GM04503 (cell line): ENCODE results near the gene DEPDC1B.
"Not testable (repeated sequence)": the region's sequence is repeated elsewhere in the genome, so short reads cannot be mapped to it uniquely, and the experiment has no call there.

ENCODE experiments used
- DNase-seq: peaks from one replicate; pipeline ENCODE4 v3.0.0-alpha.2; 2012; ENCODE audit warnings: low read depth

DEPDC1B gene

DNA sequence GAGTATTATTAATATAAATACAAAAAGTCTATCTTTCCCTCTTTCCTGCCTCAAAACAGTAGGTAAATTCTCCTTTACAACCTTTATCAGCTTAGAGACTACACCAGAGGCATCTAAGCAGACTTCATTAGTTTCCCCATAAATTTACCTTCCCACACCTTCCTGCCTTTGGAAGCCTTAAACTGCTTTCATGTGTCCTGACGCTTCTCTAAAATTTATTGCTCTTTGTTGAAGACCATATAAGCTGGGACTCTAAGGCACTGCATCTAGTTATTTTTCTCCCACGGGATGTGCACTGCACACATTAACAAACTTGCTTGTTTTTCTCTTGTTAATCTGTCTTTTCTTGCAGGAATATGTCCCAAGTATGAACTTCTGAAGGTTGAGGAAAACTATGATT lies 51.8 kb downstream of the DEPDC1B start:
- DNase-seq = no peak

GRCh38 chr5:60640901-60641300 lies 59.1 kb downstream of the DEPDC1B start:
- no peak for DNase-seq

- DNase-seq = no peak
Observed at GRCh38 chr5:60639544-60639943, 60.4 kb downstream of the DEPDC1B start.

- no peak for DNase-seq
Observed at GRCh38 chr5:60638300-60638699, 61.7 kb downstream of the DEPDC1B start.

GRCh38 chr5:60636644-60637043 lies 63.3 kb downstream of the DEPDC1B start:
- no peak for DNase-seq

GRCh38 chr5:60636001-60636400 lies 64.0 kb downstream of the DEPDC1B start:
- DNase-seq = no peak

DNA sequence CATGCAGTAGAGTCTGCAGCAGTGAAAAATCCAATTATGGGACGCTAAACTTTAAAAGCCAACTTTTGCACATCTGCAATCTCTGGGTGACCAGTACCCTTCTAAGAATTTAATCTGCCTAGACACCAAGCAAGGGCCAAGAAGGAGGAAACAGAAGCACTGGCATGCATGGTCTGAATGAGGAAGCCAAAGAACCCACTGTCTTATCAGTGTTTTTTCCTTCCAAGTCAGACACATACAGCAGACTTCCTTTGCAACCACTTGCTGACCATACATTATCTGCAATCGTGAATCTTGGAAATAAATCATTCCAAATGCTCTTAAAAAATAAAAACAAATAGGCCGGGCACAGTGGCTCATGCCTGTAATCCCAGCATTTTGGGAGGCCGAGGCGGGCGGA lies 65.9 kb downstream of the DEPDC1B start:
- DNase-seq = no peak

GRCh38 chr5:60633341-60633740 lies 66.6 kb downstream of the DEPDC1B start:
- DNase-seq = peak; percentile 88

GRCh38 chr5:60632153-60632552 lies 67.8 kb downstream of the DEPDC1B start:
- no peak for DNase-seq

GRCh38 chr5:60630836-60631235 lies 69.1 kb downstream of the DEPDC1B start:
- no peak for DNase-seq

GRCh38 chr5:60630179-60630578 lies 69.8 kb downstream of the DEPDC1B start:
- DNase-seq = no peak

- not testable (repeated sequence) for DNase-seq
Observed at GRCh38 chr5:60624875-60625274, 75.1 kb downstream of the DEPDC1B start.

GRCh38 chr5:60620752-60621151 lies 79.2 kb downstream of the DEPDC1B start:
- not testable (repeated sequence) for DNase-seq

- DNase-seq = no peak
Observed at GRCh38 chr5:60613826-60614225, 86.1 kb downstream of the DEPDC1B start.

DNA sequence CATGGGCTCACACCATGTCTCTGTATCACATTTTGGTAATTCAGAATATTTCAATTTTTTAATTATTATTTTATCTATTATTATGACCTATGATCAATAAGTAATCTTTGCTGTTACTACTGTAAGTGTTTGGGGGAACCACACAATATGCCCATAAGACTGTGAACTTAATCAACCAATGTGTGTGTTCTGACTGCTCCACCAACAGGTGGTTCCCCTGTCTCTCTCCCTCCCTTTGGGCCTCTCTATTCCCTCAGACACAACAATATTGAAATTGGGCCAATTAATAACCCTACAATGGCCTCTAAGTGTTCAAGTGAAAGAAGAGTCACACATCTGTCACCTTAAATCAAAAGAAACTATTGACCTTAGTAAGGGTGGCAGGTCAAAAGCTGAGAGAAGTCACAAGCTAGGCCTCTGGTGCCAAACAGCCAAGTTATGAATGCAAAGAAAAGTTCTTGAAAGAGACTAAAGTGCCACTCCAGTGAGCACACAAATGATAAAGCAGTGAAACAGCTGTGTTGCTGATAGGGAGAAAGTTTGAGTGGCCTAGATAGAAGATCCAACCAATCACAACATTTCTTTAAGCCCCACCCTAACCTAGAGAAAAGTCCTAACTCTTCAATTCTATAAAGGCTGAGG lies 88.7 kb downstream of the DEPDC1B start:
- no peak for DNase-seq

DNA sequence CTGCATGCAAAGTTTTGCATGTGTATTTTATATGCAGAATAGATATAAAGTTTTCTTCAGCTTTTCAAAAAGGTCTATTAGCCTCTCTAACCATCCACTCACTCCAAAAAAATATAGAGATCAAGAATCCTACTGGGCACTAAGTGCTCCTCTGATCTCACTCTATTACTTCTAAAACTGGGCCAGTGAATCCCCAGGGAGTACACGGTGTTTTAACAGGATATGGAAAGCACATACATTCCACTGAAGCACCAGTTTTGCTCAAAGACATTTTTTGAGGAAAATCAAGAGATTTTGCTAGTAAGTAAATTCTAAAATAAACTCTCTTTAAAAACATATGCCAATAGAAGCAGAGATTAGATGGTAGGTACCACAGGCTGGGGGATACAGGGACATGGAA lies 95.2 kb downstream of the DEPDC1B start:
- DNase-seq = no peak

GRCh38 chr5:60598424-60598823 lies 101.5 kb downstream of the DEPDC1B start:
- no peak for DNase-seq

DNA sequence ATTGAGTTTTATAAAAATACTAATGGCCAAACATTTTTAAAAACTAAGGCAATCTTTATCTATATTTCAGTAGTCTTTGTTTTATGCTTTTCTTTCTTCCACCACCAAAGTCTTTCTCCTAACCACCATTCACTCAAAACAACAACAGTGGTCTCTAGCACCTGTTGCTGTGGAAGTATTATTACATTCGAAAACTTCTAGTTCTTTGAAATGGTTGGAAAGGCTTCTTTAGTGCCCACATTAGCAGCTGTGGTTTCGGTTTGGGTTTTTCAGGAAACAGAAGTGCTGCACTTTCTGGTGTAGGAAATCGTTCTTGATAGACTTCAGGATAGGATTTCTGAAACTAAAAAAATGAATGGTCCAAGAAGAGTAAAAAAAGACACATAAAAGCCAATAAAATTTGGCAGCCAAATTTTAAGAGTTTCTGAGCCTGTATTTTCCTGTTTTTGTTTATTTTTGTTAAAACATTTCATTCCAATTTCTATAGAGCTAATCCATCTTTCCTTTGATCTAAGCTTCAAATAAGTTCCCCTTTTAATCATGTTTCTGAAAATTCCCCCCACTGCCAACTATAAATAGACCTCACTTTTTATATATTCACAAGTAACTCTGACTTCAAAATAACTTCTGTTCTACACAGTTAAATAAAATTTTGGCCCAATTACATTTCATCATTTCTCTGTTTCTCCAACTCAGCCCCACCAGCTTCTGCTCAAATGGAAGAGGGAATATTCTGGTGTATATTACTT lies 102.2 kb downstream of the DEPDC1B start:
- no peak for DNase-seq

DNA sequence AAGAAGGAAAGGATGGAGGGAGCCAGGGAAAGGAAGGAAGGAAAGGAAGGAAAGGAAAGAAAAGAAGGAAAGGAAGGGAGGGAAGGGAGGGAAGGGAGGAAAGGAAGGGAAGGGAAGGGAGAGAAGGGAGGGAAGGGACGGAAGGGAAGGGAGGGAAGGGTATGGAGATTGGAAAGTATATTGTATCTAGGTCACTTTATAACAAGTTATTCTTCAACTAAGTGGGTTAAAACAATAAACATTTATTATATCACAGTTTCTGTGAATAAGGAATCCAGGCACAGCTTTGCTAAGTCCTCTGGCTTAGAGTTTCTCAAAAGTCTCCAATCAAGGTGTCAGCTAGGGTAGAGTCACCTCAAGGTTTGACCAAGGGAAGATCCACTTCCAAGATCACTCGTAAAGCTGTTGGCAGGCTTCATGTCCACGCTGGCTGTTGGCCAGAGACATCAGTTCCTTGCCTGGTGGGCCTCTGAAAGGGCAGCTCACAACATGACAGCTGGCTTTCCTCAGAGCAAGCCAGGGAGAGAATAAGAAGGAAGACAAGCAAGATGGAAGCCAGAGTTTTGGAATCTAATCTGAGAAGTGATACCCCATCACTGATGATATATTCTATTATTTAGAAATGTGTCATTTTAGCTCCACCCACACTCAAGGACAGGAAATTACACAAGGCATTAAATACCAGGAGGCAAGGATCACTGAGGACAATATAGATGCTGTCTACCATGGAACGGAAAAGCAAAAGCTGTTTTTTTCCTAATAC lies 105.1 kb downstream of the DEPDC1B start:
- no peak for DNase-seq

GRCh38 chr5:60590172-60590571 lies 109.8 kb downstream of the DEPDC1B start:
- DNase-seq = no peak

DNA sequence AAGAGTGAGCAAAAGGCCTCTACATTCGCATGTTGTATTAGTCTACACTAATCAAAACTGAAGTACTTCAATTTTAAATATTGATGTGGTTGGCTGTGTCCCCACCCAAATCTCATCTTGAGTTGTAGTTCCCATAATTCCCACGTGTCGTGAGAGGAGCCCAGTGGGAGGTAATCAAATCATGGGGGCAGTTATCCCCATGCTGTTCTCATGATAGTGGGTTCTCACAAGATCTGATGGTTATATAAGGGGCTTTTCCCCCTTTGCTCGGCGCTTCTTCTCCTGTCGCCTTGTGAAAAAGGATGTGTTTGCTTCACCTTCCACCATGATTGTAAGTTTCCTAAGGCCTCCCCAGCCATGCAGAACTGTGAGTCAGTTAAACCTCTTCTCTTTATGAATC lies 112.7 kb downstream of the DEPDC1B start:
- not testable (repeated sequence) for DNase-seq

- no peak for DNase-seq
Observed at GRCh38 chr5:60586307-60586901, 113.6 kb downstream of the DEPDC1B start.

DNA sequence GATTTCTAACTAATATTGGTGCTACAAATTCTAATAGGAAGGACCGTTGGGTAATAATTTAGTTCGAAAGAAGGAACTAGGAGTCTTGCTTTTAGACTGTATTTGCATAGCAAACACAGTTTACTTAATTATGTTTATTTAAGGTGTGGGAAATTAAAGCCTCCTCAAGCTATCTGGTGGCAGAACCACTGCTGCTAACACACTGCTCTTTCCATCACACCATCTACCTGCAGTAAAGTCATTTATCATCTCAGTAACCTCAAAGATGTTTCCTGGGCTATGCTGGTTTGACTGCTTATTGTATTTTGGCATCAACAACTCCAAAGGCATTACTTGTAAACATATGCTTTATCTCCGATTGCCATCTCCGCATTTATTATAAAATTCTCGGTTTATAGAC lies 114.3 kb downstream of the DEPDC1B start:
- no peak for DNase-seq
